OCI-LY7 (cell line): ENCODE measurements around the gene SLC5A5. TPM values are rescaled to one million over a fixed set of nuclear protein-coding genes. Genes with fewer than 3 reads are reported as not detected.

Experiments used
- BruUV-seq: library from RNA; stranded (reverse); fragments of 400-500 nt; replicated peaks from 2 replicates; lab custom pipeline; 2021; lab: Mats Ljungman, UMichigan
- CTCF ChIA-PET: fragments of 300-600 bp; sonication (Branson Sonifier 250); formaldehyde crosslinking; loops from one replicate; lab custom pipeline; 2022; ENCODE audit warnings: antibody characterized with exemption; ENCODE audit not compliant: unreplicated experiment; lab: Charles Lee
- POLR2A ChIA-PET: fragments of 300-600 bp; sonication (Branson Sonifier 250); formaldehyde crosslinking; loops from one replicate; lab custom pipeline; 2022; ENCODE audit warnings: antibody characterized with exemption; lab: Charles Lee
- DNase-seq: peaks from one replicate; pipeline ENCODE4 v3.0.0-alpha.2; 2015; ENCODE audit warnings: low spot score
- H2AFZ ChIP-seq: fragments of 200-600 bp; sonication (generic), shearing (Covaris generic); 2 replicates; pipeline ENCODE4 v1.6.1; 2014; ENCODE audit warnings: mild to moderate bottlenecking, antibody characterized with exemption, low read length, moderate library complexity
- H3K27ac ChIP-seq: fragments of 200-600 bp; sonication (generic); 2 replicates; pipeline ENCODE4 v1.5.1; 2014; ENCODE audit warnings: mixed run types, low read depth, mild to moderate bottlenecking, moderate library complexity, low read length, inconsistent platforms; ENCODE audit not compliant: poor library complexity, severe bottlenecking
- H3K36me3 ChIP-seq: fragments of 200-600 bp; sonication (generic); 2 replicates; pipeline ENCODE4 v1.6.1; 2014; ENCODE audit warnings: mild to moderate bottlenecking, antibody characterized with exemption, low read length, moderate library complexity, mixed read lengths; ENCODE audit not compliant: insufficient read depth
- H3K4me1 ChIP-seq: fragments of 200-600 bp; sonication (generic); 2 replicates; pipeline ENCODE4 v1.5.1; 2014; ENCODE audit warnings: mild to moderate bottlenecking, low read length; ENCODE audit not compliant: insufficient read depth, poor library complexity, severe bottlenecking
- H3K4me2 ChIP-seq: fragments of 200-600 bp; sonication (generic); 2 replicates; pipeline ENCODE4 v1.6.1; 2014; ENCODE audit warnings: mild to moderate bottlenecking, low read length
- H3K4me3 ChIP-seq: fragments of 200-600 bp; sonication (generic); 2 replicates; pipeline ENCODE4 v1.5.1; 2014; ENCODE audit warnings: mild to moderate bottlenecking, low read depth, low read length; ENCODE audit not compliant: poor library complexity, severe bottlenecking
- H3K79me2 ChIP-seq: fragments of 200-600 bp; sonication (generic); 2 replicates; pipeline ENCODE4 v1.6.1; 2016; ENCODE audit warnings: low read depth, mild to moderate bottlenecking, low read length, moderate library complexity, mixed read lengths; ENCODE audit not compliant: insufficient read depth
- H3K9me2 ChIP-seq: fragments of 200-600 bp; sonication (generic); 2 replicates; pipeline ENCODE4 v1.6.1; 2016; ENCODE audit warnings: mild to moderate bottlenecking, low read length, mixed read lengths; ENCODE audit not compliant: insufficient read depth
- H3K9me3 ChIP-seq: fragments of 200-600 bp; sonication (generic); 2 replicates; pipeline ENCODE4 v1.6.1; 2014; ENCODE audit warnings: mild to moderate bottlenecking, mixed run types, low read length, mixed read lengths
- H4K20me1 ChIP-seq: fragments of 200-600 bp; sonication (generic); 2 replicates; pipeline ENCODE4 v1.6.1; 2014; ENCODE audit warnings: mild to moderate bottlenecking, antibody characterized with exemption, low read length, moderate library complexity, mixed read lengths; ENCODE audit not compliant: insufficient read depth
- CTCF ChIP-seq: fragments of 200-600 bp; sonication (generic); conservative IDR thresholded peaks from 2 replicates; pipeline ENCODE4 v1.5.1; 2014; ENCODE audit warnings: mild to moderate bottlenecking, antibody characterized with exemption, low read length, moderate library complexity, mixed read lengths
- EZH2phosphoT487 ChIP-seq: fragments of 200-600 bp; sonication (generic); IDR thresholded peaks from 2 replicates; pipeline ENCODE4 v1.6.1; 2018; ENCODE audit warnings: low read depth, borderline replicate concordance, mild to moderate bottlenecking, mixed run types, antibody characterized with exemption, low read length, moderate library complexity, mixed read lengths
- intact Hi-C: fragments of 100-400 bp; cut with micrococcal nuclease; formaldehyde crosslinking; loops from one replicate; pipeline ENCODE4 v1.10.0; 2022; ENCODE audit not compliant: unreplicated experiment
- total RNA-seq, 2 experiments: library from RNA; depleted of rRNA in 1 of 2; stranded (reverse); fragments of >200 nt in 1 of 2; shearing (Covaris generic) in 1 of 2; gene quantifications; 2 replicates each; pipeline ENCODE4 v1.2.3, GENCODE V29; 2014 to 2022

SLC5A5 gene
- total RNA-seq, 2 experiments from 2014 or later: 0.03 TPM; not detected in 1

- no peak for DNase-seq
- intact Hi-C loops: no loop called here
- no peak for TF ChIP-seq CTCF
- no peak for TF ChIP-seq EZH2phosphoT487
- Histone ChIP-seq H2AFZ (no peak overlapping the region), H4K20me1 (no peaks in the 10 kb centered on the region), H3K4me2 (no peak overlapping the region), H3K9me3 (no peaks in the 10 kb centered on the region), H3K4me1 (no peaks in the 10 kb centered on the region), H3K4me3 (no peak overlapping the region), H3K36me3 (peaks cover 25% of the 10 kb centered on the region), H3K27ac (no peak overlapping the region), H3K79me2 (no peaks in the 10 kb centered on the region), H3K9me2 (no peaks in the 10 kb centered on the region)
- CTCF ChIA-PET: no interaction called here
- POLR2A ChIA-PET: no interaction called here
- no TSS peak for BruUV-seq
Observed at GRCh38 chr19:17836530-17836929, 35.2 kb upstream of the SLC5A5 start.

GRCh38 chr19:17837972-17838371 lies 33.8 kb upstream of the SLC5A5 start:
- TF ChIP-seq EZH2phosphoT487: no peak
- no peak for TF ChIP-seq CTCF
- no peaks in the 10 kb centered on the region for H4K20me1 ChIP-seq
- CTCF ChIA-PET: no interaction called here
- no peak overlapping the region for H3K4me3 ChIP-seq
- intact Hi-C loops: no loop called here
- no peaks in the 10 kb centered on the region for H3K4me1 ChIP-seq
- H3K36me3 ChIP-seq: peaks cover 14% of the 10 kb centered on the region
- no peak overlapping the region for H3K27ac ChIP-seq
- H3K9me2 ChIP-seq: no peaks in the 10 kb centered on the region
- no peaks in the 10 kb centered on the region for H3K79me2 ChIP-seq
- no peak overlapping the region for H2AFZ ChIP-seq
- POLR2A ChIA-PET: no interaction called here
- H3K4me2 ChIP-seq: no peak overlapping the region
- no peak for DNase-seq
- BruUV-seq: no TSS peak
- H3K9me3 ChIP-seq: no peaks in the 10 kb centered on the region

- no peaks in the 10 kb centered on the region for H3K4me1 ChIP-seq
- H3K9me3 ChIP-seq: no peaks in the 10 kb centered on the region
- no peak overlapping the region for H3K27ac ChIP-seq
- TF ChIP-seq EZH2phosphoT487 (no peak), CTCF (no peak)
- no TSS peak for BruUV-seq
- CTCF ChIA-PET: no interaction called here
- no peaks in the 10 kb centered on the region for H4K20me1 ChIP-seq
- H3K36me3 ChIP-seq: peaks cover 19% of the 10 kb centered on the region
- POLR2A ChIA-PET: no interaction called here
- intact Hi-C loops: no loop called here
- H3K9me2 ChIP-seq: no peaks in the 10 kb centered on the region
- H3K4me3 ChIP-seq: no peak overlapping the region
- DNase-seq: no peak
- no peaks in the 10 kb centered on the region for H3K79me2 ChIP-seq
- H3K4me2 ChIP-seq: no peak overlapping the region
- no peak overlapping the region for H2AFZ ChIP-seq
Observed at GRCh38 chr19:17840019-17840418, 31.7 kb upstream of the SLC5A5 start.
